ENCODE data around the gene HECTD1. TPM values are rescaled to one million over a fixed set of nuclear protein-coding genes. Genes with fewer than 3 reads are reported as not detected.

Gene HECTD1
- total RNA-seq, 1 donor from 2014 or later, result 153 TPM

DNA sequence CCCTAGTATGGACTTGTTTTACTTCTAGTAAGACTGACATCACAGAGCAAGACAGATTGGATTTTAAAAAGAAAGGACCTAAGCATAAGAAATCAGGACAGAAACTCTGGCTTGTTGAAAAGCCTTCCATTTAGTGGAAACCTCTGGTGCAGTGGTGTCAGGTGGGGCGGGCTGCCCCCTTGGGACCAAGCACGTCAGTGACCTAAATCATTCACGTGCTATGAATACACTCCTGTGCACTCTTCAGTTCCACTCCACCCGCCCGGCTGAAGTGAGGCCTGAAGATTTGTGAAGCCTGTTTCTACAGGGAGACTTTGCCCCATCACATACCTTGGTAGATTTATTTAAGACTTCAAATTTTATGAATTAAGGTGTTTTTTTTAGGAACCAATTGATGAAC lies 123.2 kb downstream of the HECTD1 start:
- no peaks in the 10 kb centered on the region for H3F3A ChIP-seq (ENCODE audit: low read depth)
- H3K9me3 ChIP-seq (ENCODE audit: low read depth), result no peaks in the 10 kb centered on the region
- Mint-ChIP-seq H3K4me1 (no peaks in the 10 kb centered on the region), H3K9me3 (no peaks in the 10 kb centered on the region), H3K27me3 (ENCODE audit: insufficient read depth, low read depth) (peaks cover 2% of the 10 kb centered on the region), H3K27ac (no peak overlapping the region), H3K4me3 (no peak overlapping the region), H3K36me3 (no peaks in the 10 kb centered on the region)
- H3K9ac ChIP-seq, result no peak overlapping the region
- H3K36me3 ChIP-seq, result no peaks in the 10 kb centered on the region
- peaks cover 6% of the 10 kb centered on the region for H3K4me1 ChIP-seq
- no peak overlapping the region for H3K4me2 ChIP-seq
- no peaks in the 10 kb centered on the region for H3K27me3 ChIP-seq
- DNase-seq (ENCODE audit: low spot score), result peak; percentile 29
- H3K4me3 ChIP-seq, result no peak overlapping the region
- no peak overlapping the region for H3K27ac ChIP-seq
- H4K20me1 ChIP-seq (ENCODE audit: low read depth), result no peaks in the 10 kb centered on the region
- H3K79me2 ChIP-seq (ENCODE audit: low read depth), result no peaks in the 10 kb centered on the region
- no peak for TF ChIP-seq EZH2phosphoT487 (IDR thresholded peaks at IDR 0.05)
- no peak for TF ChIP-seq EZH2 (IDR thresholded peaks at IDR 0.05)
- TF ChIP-seq, protein P1, sequence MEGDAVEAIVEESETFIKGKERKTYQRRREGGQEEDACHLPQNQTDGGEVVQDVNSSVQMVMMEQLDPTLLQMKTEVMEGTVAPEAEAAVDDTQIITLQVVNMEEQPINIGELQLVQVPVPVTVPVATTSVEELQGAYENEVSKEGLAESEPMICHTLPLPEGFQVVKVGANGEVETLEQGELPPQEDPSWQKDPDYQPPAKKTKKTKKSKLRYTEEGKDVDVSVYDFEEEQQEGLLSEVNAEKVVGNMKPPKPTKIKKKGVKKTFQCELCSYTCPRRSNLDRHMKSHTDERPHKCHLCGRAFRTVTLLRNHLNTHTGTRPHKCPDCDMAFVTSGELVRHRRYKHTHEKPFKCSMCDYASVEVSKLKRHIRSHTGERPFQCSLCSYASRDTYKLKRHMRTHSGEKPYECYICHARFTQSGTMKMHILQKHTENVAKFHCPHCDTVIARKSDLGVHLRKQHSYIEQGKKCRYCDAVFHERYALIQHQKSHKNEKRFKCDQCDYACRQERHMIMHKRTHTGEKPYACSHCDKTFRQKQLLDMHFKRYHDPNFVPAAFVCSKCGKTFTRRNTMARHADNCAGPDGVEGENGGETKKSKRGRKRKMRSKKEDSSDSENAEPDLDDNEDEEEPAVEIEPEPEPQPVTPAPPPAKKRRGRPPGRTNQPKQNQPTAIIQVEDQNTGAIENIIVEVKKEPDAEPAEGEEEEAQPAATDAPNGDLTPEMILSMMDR (IDR thresholded peaks at IDR 0.05), result peak; percentile 28
- no peak overlapping the region for H2AFZ ChIP-seq (replicated peaks)

DNA sequence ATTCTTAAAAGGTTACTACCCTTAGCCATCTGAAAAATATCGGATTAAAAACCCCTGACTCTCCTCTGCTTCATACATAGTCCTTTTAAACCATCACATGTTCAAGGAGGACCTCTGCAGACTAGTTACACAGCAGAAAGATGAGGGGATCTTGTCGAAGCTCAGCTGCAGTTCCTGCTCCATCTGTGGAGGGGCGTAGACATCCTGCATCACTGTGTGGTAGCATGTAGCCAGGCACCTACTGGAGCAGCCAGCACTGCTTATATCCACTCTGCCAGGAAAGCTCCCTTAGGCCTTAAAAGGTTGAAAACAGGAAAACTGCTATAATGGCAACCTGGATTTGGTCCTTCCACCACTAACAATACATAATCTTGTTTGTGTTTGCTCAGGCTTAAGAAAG lies 123.8 kb downstream of the HECTD1 start:
- Histone ChIP-seq H3K9me3 (ENCODE audit: low read depth) (no peaks in the 10 kb centered on the region), H3K27me3 (no peaks in the 10 kb centered on the region), H3K4me3 (no peak overlapping the region), H3K4me1 (peaks cover 6% of the 10 kb centered on the region), H3K36me3 (no peaks in the 10 kb centered on the region), H2AFZ (replicated peaks) (no peak overlapping the region), H3K79me2 (ENCODE audit: low read depth) (no peaks in the 10 kb centered on the region), H3K9ac (no peak overlapping the region), H3K4me2 (no peak overlapping the region), H3K27ac (no peak overlapping the region), H4K20me1 (ENCODE audit: low read depth) (no peaks in the 10 kb centered on the region), H3F3A (ENCODE audit: low read depth) (no peaks in the 10 kb centered on the region)
- peak; percentile 15 for DNase-seq (ENCODE audit: low spot score)
- TF ChIP-seq, protein P1 (IDR thresholded peaks at IDR 0.05), result no peak
- TF ChIP-seq EZH2 (IDR thresholded peaks at IDR 0.05), result no peak
- no peak for TF ChIP-seq EZH2phosphoT487 (IDR thresholded peaks at IDR 0.05)
- Mint-ChIP-seq H3K27ac (no peak overlapping the region), H3K4me3 (no peak overlapping the region), H3K9me3 (no peaks in the 10 kb centered on the region), H3K4me1 (no peaks in the 10 kb centered on the region), H3K27me3 (ENCODE audit: insufficient read depth, low read depth) (peaks cover 2% of the 10 kb centered on the region), H3K36me3 (peaks cover 2% of the 10 kb centered on the region)

DNA sequence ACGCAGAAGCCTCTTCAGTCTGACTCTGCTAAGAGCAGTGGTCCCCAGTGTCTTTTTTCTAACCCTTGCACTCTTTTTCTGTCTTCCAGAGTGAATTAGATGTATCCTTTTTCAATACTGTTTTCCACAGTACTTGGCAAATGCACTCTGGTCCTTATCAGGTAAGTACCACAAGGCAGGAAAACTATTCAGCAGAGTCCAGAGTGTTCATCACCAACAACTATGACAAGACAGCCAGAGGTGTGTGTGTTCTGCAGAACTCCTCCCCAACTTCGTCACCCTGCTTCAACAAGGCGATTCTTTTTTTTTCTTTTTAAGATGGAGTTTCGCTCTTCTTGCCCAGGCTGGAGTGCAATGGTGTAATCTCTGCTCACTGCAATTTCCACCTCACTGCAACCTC lies 127.1 kb downstream of the HECTD1 start:
- Histone ChIP-seq H3K4me3 (no peak overlapping the region), H3K9me3 (ENCODE audit: low read depth) (no peaks in the 10 kb centered on the region), H3K4me1 (peaks cover 6% of the 10 kb centered on the region), H3K27ac (no peak overlapping the region), H3K4me2 (no peak overlapping the region), H3K27me3 (no peaks in the 10 kb centered on the region), H2AFZ (replicated peaks) (no peak overlapping the region), H4K20me1 (ENCODE audit: low read depth) (no peaks in the 10 kb centered on the region), H3K9ac (no peak overlapping the region), H3K36me3 (no peaks in the 10 kb centered on the region), H3F3A (ENCODE audit: low read depth) (no peaks in the 10 kb centered on the region), H3K79me2 (ENCODE audit: low read depth) (no peaks in the 10 kb centered on the region)
- no peaks in the 10 kb centered on the region for H3K4me1 Mint-ChIP-seq
- no peaks in the 10 kb centered on the region for H3K9me3 Mint-ChIP-seq
- no peak overlapping the region for H3K4me3 Mint-ChIP-seq
- DNase-seq (ENCODE audit: low spot score), result no peak
- H3K36me3 Mint-ChIP-seq, result peaks cover 2% of the 10 kb centered on the region
- TF ChIP-seq, protein P1 (IDR thresholded peaks at IDR 0.05), result no peak
- TF ChIP-seq EZH2 (IDR thresholded peaks at IDR 0.05) (no peak), EZH2phosphoT487 (IDR thresholded peaks at IDR 0.05) (no peak)
- H3K27me3 Mint-ChIP-seq (ENCODE audit: insufficient read depth, low read depth), result peaks cover 2% of the 10 kb centered on the region
- no peak overlapping the region for H3K27ac Mint-ChIP-seq

Measured in neural progenitor cell (in vitro differentiated cells).